ENCODE data around the gene ZNF277. TPM values are rescaled to one million over a fixed set of nuclear protein-coding genes. Genes with fewer than 3 reads are reported as not detected.

Gene ZNF277
- total RNA-seq, 4 donors from 2014 or later, result 28.4 to 45.4 (median 36.5) TPM

DNA sequence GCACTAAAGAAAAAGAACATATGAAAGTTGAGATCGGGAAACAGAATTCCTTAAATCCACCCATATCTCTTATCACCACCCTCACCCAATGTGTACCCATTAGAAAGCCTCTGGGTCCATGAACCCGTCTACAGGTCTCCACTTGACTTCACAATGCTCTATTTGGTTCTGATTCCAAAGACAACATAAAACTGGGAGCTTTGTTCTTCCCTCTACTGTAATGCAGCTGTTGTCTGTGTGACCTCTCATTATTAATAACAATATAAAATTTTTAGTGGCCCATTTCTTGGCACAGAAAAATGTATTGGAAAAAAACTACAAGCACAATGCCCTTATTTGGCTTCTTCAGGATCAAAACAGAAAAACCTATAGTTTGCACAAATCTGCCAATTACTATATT lies 30.3 kb upstream of the ZNF277 start:
- no peak overlapping the region for H3K4me3 ChIP-seq (replicated peaks in 1 of 3)
- 65 to 78% methylated on average over 2 of the region's 2 CpGs for WGBS, 2 donors
- intact Hi-C loops (cut with DNase I), result no loop called here
- TF ChIP-seq POLR2A (IDR thresholded peaks at IDR 0.05) (no peak), CTCF (IDR thresholded peaks at IDR 0.05) (no peak)
- no peaks in the 10 kb centered on the region for H3K27me3 ChIP-seq
- no peak overlapping the region for H3K27ac ChIP-seq
- H3K9me3 ChIP-seq, result no peaks in the 10 kb centered on the region
- H3K4me1 ChIP-seq, result no peaks in the 10 kb centered on the region
- no peaks in the 10 kb centered on the region for H3K36me3 ChIP-seq
- no peak for DNase-seq

DNA sequence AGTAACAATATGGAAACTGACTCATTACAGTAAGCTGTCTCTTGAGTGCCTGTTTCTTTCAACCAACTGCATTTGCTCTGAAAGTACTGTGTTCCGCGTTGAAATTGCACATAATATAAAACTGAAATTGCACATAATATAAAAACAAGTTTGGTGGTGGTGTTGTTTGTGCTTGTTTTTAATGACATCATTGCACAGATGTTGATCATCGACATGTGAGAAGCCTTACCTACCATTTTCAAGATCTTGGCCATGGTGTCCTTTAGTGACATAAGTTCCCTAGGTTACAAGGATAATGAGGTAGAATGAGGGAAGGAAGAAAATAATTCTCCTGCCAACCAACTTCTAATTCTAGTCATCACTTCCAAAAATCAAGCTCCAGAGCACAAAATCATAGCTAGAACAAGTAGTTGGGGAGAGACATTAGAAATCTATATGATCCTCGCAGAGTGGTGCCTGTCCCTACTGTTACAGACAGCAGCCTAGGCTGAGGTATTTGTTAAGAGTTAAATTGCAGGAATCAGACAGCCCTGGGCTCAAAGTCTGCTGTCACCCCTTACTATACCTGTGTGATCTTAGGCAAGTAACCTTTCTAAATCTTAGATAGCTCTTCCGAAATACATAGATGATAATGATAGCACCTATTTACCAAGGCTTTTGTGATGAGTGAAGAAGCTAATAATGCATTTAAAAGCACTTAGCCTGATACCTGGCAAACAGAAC lies 29.6 kb upstream of the ZNF277 start:
- Histone ChIP-seq H3K27me3 (no peaks in the 10 kb centered on the region), H3K4me1 (no peaks in the 10 kb centered on the region), H3K4me3 (replicated peaks in 1 of 3) (no peak overlapping the region), H3K27ac (no peak overlapping the region), H3K36me3 (no peaks in the 10 kb centered on the region), H3K9me3 (no peaks in the 10 kb centered on the region)
- DNase-seq, result no peak
- 94 to 95% methylated on average over 5 of the region's 5 CpGs for WGBS, 2 donors
- intact Hi-C loops (cut with DNase I), result no loop called here
- TF ChIP-seq POLR2A (IDR thresholded peaks at IDR 0.05) (no peak), CTCF (IDR thresholded peaks at IDR 0.05) (no peak)

DNA sequence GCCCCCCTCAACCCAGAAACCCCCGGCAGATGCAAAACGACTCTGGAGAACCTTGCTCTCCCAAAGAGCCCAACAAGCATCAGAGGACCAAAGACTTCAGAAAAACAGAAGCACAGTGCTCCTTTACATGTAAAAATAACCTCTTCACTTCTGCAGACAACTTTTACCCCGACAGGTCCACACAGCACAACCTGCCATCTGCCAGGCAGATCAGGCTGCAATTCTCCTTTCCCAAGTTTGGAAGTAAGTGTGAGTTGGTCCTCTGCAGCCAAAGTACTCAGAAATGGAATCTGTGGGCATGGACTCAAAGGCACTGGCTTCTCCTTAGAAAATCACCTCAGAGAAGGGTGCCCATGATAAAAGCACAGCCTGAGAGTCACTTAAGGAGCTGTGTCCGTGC lies 26.3 kb upstream of the ZNF277 start:
- Histone ChIP-seq H3K36me3 (no peaks in the 10 kb centered on the region), H3K27ac (no peak overlapping the region), H3K4me3 (replicated peaks in 1 of 3) (no peak overlapping the region), H3K9me3 (no peaks in the 10 kb centered on the region), H3K4me1 (peaks cover 0 to 4% of the 10 kb centered on the region in 2 donors), H3K27me3 (no peaks in the 10 kb centered on the region)
- intact Hi-C loops (cut with DNase I), result no loop called here
- 72 to 78% methylated on average over 4 of the region's 4 CpGs for WGBS, 2 donors
- no peak for TF ChIP-seq POLR2A (IDR thresholded peaks at IDR 0.05)
- TF ChIP-seq CTCF (IDR thresholded peaks at IDR 0.05), result no peak
- DNase-seq, result no peak

GRCh38 chr7:112182749-112183148 lies 23.7 kb upstream of the ZNF277 start:
- no peak overlapping the region for H3K4me3 ChIP-seq (replicated peaks in 1 of 3)
- H3K27me3 ChIP-seq, result no peaks in the 10 kb centered on the region
- DNase-seq, result peak; percentile 12 to 26
- intact Hi-C loops (cut with DNase I), result no loop called here
- H3K27ac ChIP-seq, result no peak overlapping the region
- TF ChIP-seq CTCF (IDR thresholded peaks at IDR 0.05) (no peak), POLR2A (IDR thresholded peaks at IDR 0.05) (no peak)
- WGBS, 2 donors, result 63 to 75% methylated on average over 5 of the region's 5 CpGs
- no peaks in the 10 kb centered on the region for H3K9me3 ChIP-seq
- peaks cover 0 to 4% of the 10 kb centered on the region in 2 donors for H3K4me1 ChIP-seq
- H3K36me3 ChIP-seq, result no peaks in the 10 kb centered on the region

GRCh38 chr7:112183266-112183665 lies 23.2 kb upstream of the ZNF277 start:
- no peak overlapping the region for H3K27ac ChIP-seq
- WGBS, 2 donors, result 93 to 100% methylated on average over 1 of the region's 1 CpG

More at GRCh38 chr7:112183266-112183665, 23.2 kb upstream of the ZNF277 start:
- no peaks in the 10 kb centered on the region for H3K9me3 ChIP-seq
- TF ChIP-seq POLR2A (IDR thresholded peaks at IDR 0.05), result no peak
- no peak for TF ChIP-seq CTCF (IDR thresholded peaks at IDR 0.05)
- H3K4me3 ChIP-seq (replicated peaks in 1 of 3), result no peak overlapping the region
- no peak for DNase-seq
- H3K27me3 ChIP-seq, result no peaks in the 10 kb centered on the region
- H3K4me1 ChIP-seq, result peaks cover 0 to 4% of the 10 kb centered on the region in 2 donors
- H3K36me3 ChIP-seq, result no peaks in the 10 kb centered on the region
- intact Hi-C loops (cut with DNase I), result no loop called here
